HFF-Myc (cell line): ENCODE data around the gene FOXN3.

ENCODE experiments used
- DNase-seq: peaks from one replicate; pipeline ENCODE4 v3.0.0-alpha.2; 2011; ENCODE audit warnings: low read depth; ENCODE audit errors: extremely low read depth
- H3K4me3 ChIP-seq: replicated peaks from 2 replicates; pipeline ENCODE4 v1.5.1; 2011; ENCODE audit warnings: low read depth, mild to moderate bottlenecking, control low read depth, low read length
- TF ChIP-seq, protein P1 (sequence below): IDR thresholded peaks from 2 replicates; pipeline ENCODE4 v1.5.1; 2012; ENCODE audit warnings: mild to moderate bottlenecking, low read depth, low read length, control low read depth; ENCODE audit errors: missing control alignments

FOXN3 gene

DNA sequence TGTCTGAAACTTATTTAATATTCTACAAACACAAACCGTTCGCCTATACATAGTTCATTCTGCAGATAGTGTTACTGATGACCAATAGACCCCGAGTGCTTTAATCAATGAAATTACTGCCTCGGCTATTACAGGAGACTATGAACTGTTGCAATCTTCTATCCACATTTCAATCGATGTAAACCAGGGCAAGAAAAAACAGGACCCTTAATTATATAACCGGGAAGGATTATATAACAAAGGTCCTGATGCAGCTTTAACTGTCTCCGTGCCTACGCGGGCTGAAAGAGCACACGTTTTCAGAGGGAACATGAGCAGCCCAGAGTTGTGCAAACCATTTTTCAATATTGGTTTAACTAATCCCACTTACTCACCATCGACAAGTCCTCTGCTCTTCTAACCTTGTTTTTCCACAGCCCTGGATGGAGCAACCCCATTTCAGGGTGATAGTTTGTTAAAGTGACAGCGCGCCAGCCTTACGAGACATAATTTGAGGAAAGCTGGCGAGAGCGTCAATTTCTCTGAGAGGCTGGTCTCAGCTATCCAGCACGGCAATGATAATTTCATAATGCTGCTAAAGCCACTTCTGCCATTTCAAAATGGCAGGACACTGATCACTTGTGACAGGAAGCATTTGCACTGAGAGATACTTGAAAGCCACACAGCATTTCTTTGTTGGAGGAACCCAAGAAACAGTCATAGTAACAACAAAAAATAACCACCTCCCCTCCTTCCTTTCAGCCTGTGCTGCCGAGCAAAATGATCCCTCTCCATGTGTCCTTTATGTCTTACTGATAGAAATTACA is 184.6 kb downstream of the FOXN3 start:
- H3K4me3 ChIP-seq = no peak overlapping the region
- DNase-seq = no peak
- TF ChIP-seq, protein P1, sequence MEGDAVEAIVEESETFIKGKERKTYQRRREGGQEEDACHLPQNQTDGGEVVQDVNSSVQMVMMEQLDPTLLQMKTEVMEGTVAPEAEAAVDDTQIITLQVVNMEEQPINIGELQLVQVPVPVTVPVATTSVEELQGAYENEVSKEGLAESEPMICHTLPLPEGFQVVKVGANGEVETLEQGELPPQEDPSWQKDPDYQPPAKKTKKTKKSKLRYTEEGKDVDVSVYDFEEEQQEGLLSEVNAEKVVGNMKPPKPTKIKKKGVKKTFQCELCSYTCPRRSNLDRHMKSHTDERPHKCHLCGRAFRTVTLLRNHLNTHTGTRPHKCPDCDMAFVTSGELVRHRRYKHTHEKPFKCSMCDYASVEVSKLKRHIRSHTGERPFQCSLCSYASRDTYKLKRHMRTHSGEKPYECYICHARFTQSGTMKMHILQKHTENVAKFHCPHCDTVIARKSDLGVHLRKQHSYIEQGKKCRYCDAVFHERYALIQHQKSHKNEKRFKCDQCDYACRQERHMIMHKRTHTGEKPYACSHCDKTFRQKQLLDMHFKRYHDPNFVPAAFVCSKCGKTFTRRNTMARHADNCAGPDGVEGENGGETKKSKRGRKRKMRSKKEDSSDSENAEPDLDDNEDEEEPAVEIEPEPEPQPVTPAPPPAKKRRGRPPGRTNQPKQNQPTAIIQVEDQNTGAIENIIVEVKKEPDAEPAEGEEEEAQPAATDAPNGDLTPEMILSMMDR = no peak

DNA sequence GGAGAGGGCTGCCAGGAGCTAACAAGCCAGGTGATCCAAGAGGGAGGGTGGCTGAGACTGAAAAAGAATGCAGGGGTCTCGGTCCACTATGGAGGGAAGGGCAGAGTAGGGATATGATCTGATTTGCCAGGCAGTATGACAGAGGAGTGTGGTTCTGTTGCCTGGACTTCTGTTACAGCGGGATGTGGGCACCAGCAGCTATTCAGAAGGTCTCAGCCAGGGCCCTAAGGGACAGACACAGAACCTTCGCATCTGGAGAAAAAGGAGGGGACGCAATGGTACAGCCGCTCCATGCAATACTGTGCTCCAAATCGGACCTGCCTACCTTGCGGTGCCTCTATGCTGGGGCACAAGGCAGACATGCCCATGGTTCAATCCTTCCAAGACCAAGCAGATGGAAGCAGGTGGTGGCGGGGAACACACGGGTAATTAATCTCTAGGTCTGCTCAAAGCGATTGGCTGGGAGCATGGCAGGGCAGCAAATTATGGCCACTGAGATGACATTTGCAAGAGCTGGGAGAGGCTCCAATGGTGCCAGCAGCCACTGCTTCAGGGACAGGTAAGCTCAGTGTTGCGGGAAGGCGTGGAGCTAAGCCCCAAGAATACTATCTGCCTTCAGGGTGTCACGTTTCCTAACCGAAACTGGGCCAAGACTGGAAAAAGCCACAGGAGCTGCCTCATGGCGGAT is 185.5 kb downstream of the FOXN3 start:
- TF ChIP-seq, protein P1 = no peak
- no peak overlapping the region for H3K4me3 ChIP-seq
- no peak for DNase-seq

DNA sequence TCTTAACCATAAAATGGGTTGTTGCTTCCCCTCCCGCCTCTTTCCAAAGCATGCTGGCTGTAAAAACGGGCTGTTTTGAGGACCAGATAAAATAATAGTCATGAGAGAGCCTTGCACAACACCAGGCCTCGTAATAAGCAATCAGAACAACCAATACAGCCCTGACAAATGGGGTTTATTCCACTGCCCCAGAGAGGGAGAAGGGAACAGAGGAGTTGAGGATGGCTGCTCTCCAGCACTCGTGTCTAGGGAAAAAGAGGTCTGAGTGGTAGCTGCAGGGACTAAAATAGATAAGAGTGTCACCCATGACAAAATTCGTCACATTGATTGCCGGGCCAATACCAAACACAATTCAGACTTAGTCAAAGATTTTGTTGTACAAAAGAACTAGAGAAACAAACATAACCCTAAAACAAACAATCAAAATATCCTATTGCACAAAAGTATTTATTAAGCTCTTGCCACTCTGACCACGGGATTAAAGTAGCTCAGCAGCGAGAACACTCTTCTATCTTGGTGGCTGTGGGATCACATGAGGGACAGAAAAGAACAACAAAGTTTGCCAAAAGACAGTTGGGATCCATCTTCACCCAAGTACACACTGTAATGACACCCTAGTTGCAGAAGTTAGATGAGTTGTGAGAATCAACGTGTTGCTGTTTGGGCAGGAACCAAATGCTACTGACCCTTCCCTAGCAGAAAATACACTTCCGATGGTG is 188.0 kb downstream of the FOXN3 start:
- H3K4me3 ChIP-seq = no peak overlapping the region
- TF ChIP-seq, protein P1 = no peak
- DNase-seq = no peak

DNA sequence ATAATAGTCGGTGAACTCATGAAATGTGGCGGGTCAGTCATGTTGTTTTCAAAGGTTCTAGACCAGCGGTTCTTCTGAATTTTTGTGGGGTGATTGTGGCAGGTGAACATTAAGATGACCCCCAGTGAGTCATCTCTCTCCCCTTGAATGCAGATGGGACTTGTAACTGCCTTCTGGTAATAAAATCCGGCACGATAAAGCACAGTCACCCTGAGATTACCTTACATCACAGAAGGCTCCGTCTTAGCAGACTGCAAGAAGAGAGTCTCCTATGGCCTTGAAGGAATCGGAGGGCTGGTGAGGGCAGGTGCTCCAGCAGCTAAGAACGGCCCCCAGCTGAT is 189.6 kb downstream of the FOXN3 start:
- no peak for DNase-seq
- no peak overlapping the region for H3K4me3 ChIP-seq
- TF ChIP-seq, protein P1 = no peak

DNA sequence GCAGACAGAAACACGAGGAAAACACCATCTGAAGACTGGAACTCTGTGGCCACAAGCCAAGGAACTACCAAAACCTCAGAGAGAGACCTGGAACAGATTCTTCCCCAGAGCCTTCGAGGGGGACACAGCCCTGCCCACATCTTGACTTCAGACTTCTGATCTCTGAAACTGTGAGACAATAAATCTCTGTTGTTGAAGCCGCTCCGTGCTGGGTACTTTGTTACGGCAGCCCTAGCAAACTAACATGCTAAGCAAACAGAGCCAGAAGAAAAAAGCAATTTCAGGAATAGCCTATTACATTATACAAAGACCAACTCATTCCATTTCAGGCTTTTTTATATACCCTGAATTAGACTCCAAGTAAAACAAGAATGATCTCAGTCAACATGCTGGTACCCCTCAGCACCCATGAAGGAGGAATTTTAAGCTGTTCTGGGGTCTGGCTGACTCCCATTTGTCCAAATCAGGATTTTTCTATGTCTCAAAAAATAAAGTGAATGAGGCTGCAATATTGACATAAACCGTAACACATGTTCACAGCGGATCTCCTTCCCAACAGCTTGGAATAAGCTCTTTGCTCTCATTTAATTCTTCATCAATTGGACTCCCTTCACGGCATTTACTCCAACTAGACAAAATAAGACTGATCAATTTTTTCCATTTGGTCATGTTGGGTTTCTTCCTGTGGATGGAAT is 190.1 kb downstream of the FOXN3 start:
- TF ChIP-seq, protein P1 = no peak
- no peak for DNase-seq
- H3K4me3 ChIP-seq = no peak overlapping the region

DNA sequence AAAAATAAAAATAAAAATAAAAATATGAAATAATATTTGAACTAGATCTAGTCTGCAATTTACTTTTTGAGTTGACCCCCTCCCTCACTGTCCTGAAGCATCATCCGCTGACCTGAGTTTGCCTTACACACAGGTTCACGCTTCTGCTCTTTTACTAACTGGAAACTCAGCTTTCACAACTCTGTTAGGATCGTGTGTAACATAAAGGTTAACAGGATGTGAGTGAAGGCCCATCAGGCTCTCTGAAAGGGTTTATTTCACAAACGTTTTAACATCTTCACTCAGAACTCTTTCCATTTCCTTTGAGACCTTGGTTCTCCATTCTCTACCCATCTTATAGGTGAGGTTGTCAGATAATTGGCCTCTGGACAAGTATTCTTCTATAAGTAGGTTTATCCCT is 191.4 kb downstream of the FOXN3 start:
- TF ChIP-seq, protein P1 = no peak
- DNase-seq = no peak

More for the DNA sequence above, 191.4 kb downstream of the FOXN3 start:
- no peak overlapping the region for H3K4me3 ChIP-seq
